CD14-positive monocyte (primary cell): ENCODE data around the gene TBC1D5. TPM values are rescaled to one million over a fixed set of nuclear protein-coding genes. Genes with fewer than 3 reads are reported as not detected.

Source experiments
- DNase-seq, 3 donors: peaks; one replicate each; pipeline ENCODE4 v3.0.0-alpha.2; 2011 to 2022
- H2AFZ ChIP-seq: 2 replicates; pipeline ENCODE4 v1.6.0; 2012; ENCODE audit warnings: mild to moderate bottlenecking, low read depth, low read length, inconsistent platforms; ENCODE audit not compliant: insufficient read depth, poor library complexity, severe bottlenecking
- H3K27ac ChIP-seq, 2 donors: 1 replicate in 1 of 2; 2 replicates in 1 of 2; pipeline ENCODE4 v1.5.1; 2012 to 2013; ENCODE audit warnings: low read length in 2 of 2, control low read depth in 1 of 2, inconsistent platforms in 1 of 2, low read depth in 1 of 2, mild to moderate bottlenecking in 1 of 2
- H3K27me3 ChIP-seq, 2 donors: one replicate each; pipeline versions ENCODE4 v1.6.0 to v1.6.1; 2011 to 2013; ENCODE audit warnings: low read length in 2 of 2; ENCODE audit not compliant: control insufficient read depth in 2 of 2, insufficient read depth in 2 of 2
- H3K36me3 ChIP-seq, 2 donors: replicated peaks in 1 of 2; 1 replicate in 1 of 2; 2 replicates in 1 of 2; pipeline versions ENCODE4 v1.5.1 to v1.6.1; 2012 to 2013; ENCODE audit warnings: low read length in 2 of 2, control low read depth in 1 of 2, inconsistent platforms in 1 of 2, mild to moderate bottlenecking in 1 of 2; ENCODE audit not compliant: insufficient read depth in 2 of 2, control insufficient read depth in 1 of 2
- H3K4me1 ChIP-seq, 2 donors: 1 replicate in 1 of 2; 2 replicates in 1 of 2; pipeline versions ENCODE4 v1.5.1 to v1.6.1; 2012 to 2013; ENCODE audit warnings: low read length in 2 of 2, control low read depth in 1 of 2, inconsistent platforms in 1 of 2, mild to moderate bottlenecking in 1 of 2, moderate library complexity in 1 of 2; ENCODE audit not compliant: insufficient read depth in 2 of 2, control insufficient read depth in 1 of 2
- H3K4me2 ChIP-seq: replicated peaks from 2 replicates; pipeline ENCODE3; 2012; ENCODE audit warnings: low read length, moderate library complexity, mild to moderate bottlenecking; ENCODE audit not compliant: poor library complexity, severe bottlenecking; ENCODE audit errors: extremely low read depth
- H3K4me3 ChIP-seq, 3 experiments: fragments of 200-600 bp in 1 of 3; sonication (generic) in 1 of 3; replicated peaks in 1 of 3; 1 replicate in 2 of 3; 2 replicates in 1 of 3; pipeline ENCODE4 v1.5.1; 2011 to 2013; ENCODE audit warnings: low read length in 3 of 3, mild to moderate bottlenecking in 3 of 3, control low read depth in 2 of 3, low read depth in 2 of 3, inconsistent platforms in 1 of 3, moderate library complexity in 1 of 3
- H3K79me2 ChIP-seq: 2 replicates; pipeline ENCODE4 v1.6.0; 2012; ENCODE audit warnings: mild to moderate bottlenecking, control low read depth, inconsistent platforms, low read length, moderate library complexity; ENCODE audit not compliant: insufficient read depth
- H3K9ac ChIP-seq: 2 replicates; pipeline ENCODE4 v1.6.0; 2017; ENCODE audit warnings: low read length, mild to moderate bottlenecking; ENCODE audit not compliant: insufficient read depth, poor library complexity, severe bottlenecking
- H3K9me3 ChIP-seq, 2 donors: replicated peaks in 1 of 2; 1 replicate in 1 of 2; 2 replicates in 1 of 2; pipeline versions ENCODE4 v1.5.1 to v1.6.1; 2012 to 2013; ENCODE audit warnings: low read length in 2 of 2, control low read depth in 1 of 2; ENCODE audit not compliant: control insufficient read depth in 1 of 2, insufficient read depth in 1 of 2
- H4K20me1 ChIP-seq: 2 replicates; pipeline ENCODE4 v1.6.0; 2012; ENCODE audit warnings: mild to moderate bottlenecking, low read length, control low read depth, moderate library complexity; ENCODE audit not compliant: insufficient read depth
- H3K27ac Mint-ChIP-seq, 7 donors: one replicate each; pipeline ENCODE4 v1.8.0; 2020; ENCODE audit warnings: mild to moderate bottlenecking in 7 of 7, mixed read lengths in 7 of 7, moderate library complexity in 6 of 7, inconsistent platforms in 2 of 7
- H3K27me3 Mint-ChIP-seq, 3 donors: one replicate each; pipeline ENCODE4 v1.8.0; 2021 to 2022; ENCODE audit warnings: low read depth in 3 of 3, mild to moderate bottlenecking in 3 of 3, mixed read lengths in 3 of 3, moderate library complexity in 3 of 3, inconsistent platforms in 1 of 3
- H3K36me3 Mint-ChIP-seq, 2 donors: one replicate each; pipeline ENCODE4 v1.8.0; 2020; ENCODE audit warnings: mixed read lengths in 2 of 2, inconsistent platforms in 1 of 2, mild to moderate bottlenecking in 1 of 2
- H3K4me1 Mint-ChIP-seq: one replicate; pipeline ENCODE4 v1.8.0; 2020; ENCODE audit warnings: mild to moderate bottlenecking, mixed read lengths
- H3K4me3 Mint-ChIP-seq, 2 donors: one replicate each; pipeline ENCODE4 v1.8.0; 2020; ENCODE audit warnings: mild to moderate bottlenecking in 2 of 2, mixed read lengths in 2 of 2, moderate library complexity in 1 of 2
- H3K9me3 Mint-ChIP-seq, 7 donors: one replicate each; pipeline ENCODE4 v1.8.0; 2020 to 2022; ENCODE audit warnings: mixed read lengths in 7 of 7, mild to moderate bottlenecking in 6 of 7, moderate library complexity in 6 of 7, inconsistent platforms in 2 of 7
- CTCF ChIP-seq: fragments of 200-600 bp; IDR thresholded peaks from one replicate; pipeline ENCODE4 v1.8.0; 2022; ENCODE audit warnings: antibody characterized with exemption, mild to moderate bottlenecking
- WGBS: methylation state at CpG from one replicate; pipeline ENCODE4 v1.1.5; 2013; ENCODE audit warnings: missing lambda C conversion rate; ENCODE audit not compliant: insufficient coverage; 5-methylcytosine and 5-hydroxymethylcytosine counted together
- intact Hi-C, 2 donors: fragments of 100-400 bp; cut with micrococcal nuclease; formaldehyde crosslinking; loops; one replicate each; pipeline versions ENCODE4 v1.15.0 to v1.15.1; 2023
- polyA plus RNA-seq, 3 donors: library from polyadenylated mRNA; depleted of rRNA in 1 of 3; unstranded in 2 of 3; stranded (reverse) in 1 of 3; fragments of 300-500 nt in 2 of 3; fragments of >200 nt in 1 of 3; fragmentation: Illumina TruSeq in 2 of 3; gene quantifications; 1 replicate in 2 of 3; 2 replicates in 1 of 3; pipeline ENCODE4 v1.2.3, GENCODE V29; 2012 to 2021

The TBC1D5 gene
- polyA plus RNA-seq, 3 donors, result 17.6 to 35.3 (median 21.0) TPM

- Histone ChIP-seq H3K9ac (no peak overlapping the region), H3K27ac (no peak overlapping the region), H3K27me3 (no peaks in the 10 kb centered on the region), H3K4me3 (no peak overlapping the region), H4K20me1 (no peaks in the 10 kb centered on the region), H3K36me3 (no peaks in the 10 kb centered on the region), H3K4me2 (no peak overlapping the region), H3K4me1 (no peaks in the 10 kb centered on the region), H3K9me3 (peaks cover 6 to 8% of the 10 kb centered on the region in 2 donors), H2AFZ (no peak overlapping the region), H3K79me2 (no peaks in the 10 kb centered on the region)
- H3K36me3 Mint-ChIP-seq, result no peaks in the 10 kb centered on the region
- DNase-seq, result no peak
- TF ChIP-seq CTCF, result no peak
- intact Hi-C loops, result no loop called here
- no peak overlapping the region for H3K4me3 Mint-ChIP-seq
- H3K27ac Mint-ChIP-seq, result no peak overlapping the region
- H3K9me3 Mint-ChIP-seq, result peaks cover 4 to 15% (median 9%) of the 10 kb centered on the region in 7 donors
- peaks cover 3% of the 10 kb centered on the region for H3K4me1 Mint-ChIP-seq
- H3K27me3 Mint-ChIP-seq, result peaks cover 1 to 3% (median 2%) of the 10 kb centered on the region in 3 donors
- WGBS, result 97% methylated on average over 4 of the region's 8 CpGs
These were observed 626.3 kb downstream of the TBC1D5 start for GRCh38 chr3:17116007-17116600.

GRCh38 chr3:17115186-17115585 lies 627.2 kb downstream of the TBC1D5 start:
- DNase-seq, result no peak
- no peaks in the 10 kb centered on the region for H4K20me1 ChIP-seq
- peaks cover 6 to 8% of the 10 kb centered on the region in 2 donors for H3K9me3 ChIP-seq
- H2AFZ ChIP-seq, result no peak overlapping the region
- H3K4me3 Mint-ChIP-seq, result no peak overlapping the region
- H3K4me2 ChIP-seq, result no peak overlapping the region
- H3K9ac ChIP-seq, result no peak overlapping the region
- TF ChIP-seq CTCF, result no peak
- H3K27me3 ChIP-seq, result no peaks in the 10 kb centered on the region
- H3K9me3 Mint-ChIP-seq, result peaks cover 4 to 15% (median 9%) of the 10 kb centered on the region in 7 donors
- H3K27ac Mint-ChIP-seq, result peak overlapping the region in 1 of 7 donors; percentile 37
- H3K4me3 ChIP-seq, result no peak overlapping the region
- no peaks in the 10 kb centered on the region for H3K79me2 ChIP-seq
- H3K27ac ChIP-seq, result no peak overlapping the region
- WGBS, result 87% methylated on average over 3 of the region's 3 CpGs
- peaks cover 5% of the 10 kb centered on the region for H3K4me1 Mint-ChIP-seq
- H3K36me3 ChIP-seq, result no peaks in the 10 kb centered on the region
- no peaks in the 10 kb centered on the region for H3K4me1 ChIP-seq
- peaks cover 1 to 3% (median 2%) of the 10 kb centered on the region in 3 donors for H3K27me3 Mint-ChIP-seq
- no peaks in the 10 kb centered on the region for H3K36me3 Mint-ChIP-seq
- intact Hi-C loops, result no loop called here
